ENCODE results near the gene SOX18. TPM values are rescaled to one million over a fixed set of nuclear protein-coding genes. Genes with fewer than 3 reads are reported as not detected.

SOX18 gene
- total and polyA plus RNA-seq, 2 of the 13 experiments (the other 11 are each of a cell fraction or from before 2014, with no cell fraction given), result 1.6 to 1.9 TPM

- TF ChIP-seq BHLHE40 (IDR thresholded peaks at IDR 0.05; ENCODE audit: low read length) (peak; percentile 71; the same call in 1 of the 2 replicates), NFE2 (CRISPR knock-in tag; IDR thresholded peaks at IDR 0.05) (peak; percentile 21; the same call in 1 of the 2 replicates), EHMT2 (IDR thresholded peaks at IDR 0.05; ENCODE audit: borderline replicate concordance, low read depth, low read length) (no peak), SALL2 (CRISPR knock-in tag; IDR thresholded peaks at IDR 0.05) (no peak), SAFB2 (CRISPR knock-in tag; IDR thresholded peaks at IDR 0.05; ENCODE audit: borderline replicate concordance, low read depth) (no peak; the same call in 1 of the 2 replicates), KIAA2018 (CRISPR knock-in tag; IDR thresholded peaks at IDR 0.05; ENCODE audit: borderline replicate concordance) (0 out of 2 replicates have a peak, but pooled peaks have one; percentile 53), NR2F6 (IDR thresholded peaks at IDR 0.05) (0 out of 2 replicates have a peak, but pooled peaks have one; percentile 24), NR2F6 (CRISPR knock-in tag; IDR thresholded peaks at IDR 0.05) (no peak; the same call in none of the 2 replicates)
- TF ChIP-seq, protein P1, sequence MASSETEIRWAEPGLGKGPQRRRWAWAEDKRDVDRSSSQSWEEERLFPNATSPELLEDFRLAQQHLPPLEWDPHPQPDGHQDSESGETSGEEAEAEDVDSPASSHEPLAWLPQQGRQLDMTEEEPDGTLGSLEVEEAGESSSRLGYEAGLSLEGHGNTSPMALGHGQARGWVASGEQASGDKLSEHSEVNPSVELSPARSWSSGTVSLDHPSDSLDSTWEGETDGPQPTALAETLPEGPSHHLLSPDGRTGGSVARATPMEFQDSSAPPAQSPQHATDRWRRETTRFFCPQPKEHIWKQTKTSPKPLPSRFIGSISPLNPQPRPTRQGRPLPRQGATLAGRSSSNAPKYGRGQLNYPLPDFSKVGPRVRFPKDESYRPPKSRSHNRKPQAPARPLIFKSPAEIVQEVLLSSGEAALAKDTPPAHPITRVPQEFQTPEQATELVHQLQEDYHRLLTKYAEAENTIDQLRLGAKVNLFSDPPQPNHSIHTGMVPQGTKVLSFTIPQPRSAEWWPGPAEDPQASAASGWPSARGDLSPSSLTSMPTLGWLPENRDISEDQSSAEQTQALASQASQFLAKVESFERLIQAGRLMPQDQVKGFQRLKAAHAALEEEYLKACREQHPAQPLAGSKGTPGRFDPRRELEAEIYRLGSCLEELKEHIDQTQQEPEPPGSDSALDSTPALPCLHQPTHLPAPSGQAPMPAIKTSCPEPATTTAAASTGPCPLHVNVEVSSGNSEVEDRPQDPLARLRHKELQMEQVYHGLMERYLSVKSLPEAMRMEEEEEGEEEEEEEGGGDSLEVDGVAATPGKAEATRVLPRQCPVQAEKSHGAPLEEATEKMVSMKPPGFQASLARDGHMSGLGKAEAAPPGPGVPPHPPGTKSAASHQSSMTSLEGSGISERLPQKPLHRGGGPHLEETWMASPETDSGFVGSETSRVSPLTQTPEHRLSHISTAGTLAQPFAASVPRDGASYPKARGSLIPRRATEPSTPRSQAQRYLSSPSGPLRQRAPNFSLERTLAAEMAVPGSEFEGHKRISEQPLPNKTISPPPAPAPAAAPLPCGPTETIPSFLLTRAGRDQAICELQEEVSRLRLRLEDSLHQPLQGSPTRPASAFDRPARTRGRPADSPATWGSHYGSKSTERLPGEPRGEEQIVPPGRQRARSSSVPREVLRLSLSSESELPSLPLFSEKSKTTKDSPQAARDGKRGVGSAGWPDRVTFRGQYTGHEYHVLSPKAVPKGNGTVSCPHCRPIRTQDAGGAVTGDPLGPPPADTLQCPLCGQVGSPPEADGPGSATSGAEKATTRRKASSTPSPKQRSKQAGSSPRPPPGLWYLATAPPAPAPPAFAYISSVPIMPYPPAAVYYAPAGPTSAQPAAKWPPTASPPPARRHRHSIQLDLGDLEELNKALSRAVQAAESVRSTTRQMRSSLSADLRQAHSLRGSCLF (CRISPR knock-in tag; IDR thresholded peaks at IDR 0.05; ENCODE audit: borderline replicate concordance), result no peak
These were observed 14.8 kb upstream of the SOX18 start (continued) for GRCh38 chr20:64064145-64064698.

Data from HepG2 (cell line).